HCT116 (cell line): ENCODE results near the gene NDUFS7. TPM values are rescaled to one million over a fixed set of nuclear protein-coding genes. Genes with fewer than 3 reads are reported as not detected.

ENCODE experiments used
- ATAC-seq: fragments of 200-7000 bp; cut with Tn5 transposase; 2 replicates; pipeline ENCODE4 v1.9.1; 2020; ENCODE audit warnings: mild to moderate bottlenecking, moderate library complexity
- BruUV-seq: library from RNA; stranded (reverse); fragments of 400-500 nt; replicated peaks from 2 replicates; lab custom pipeline; 2021; lab: Mats Ljungman, UMichigan
- CTCF ChIA-PET: fragments of 300-600 bp; sonication (Branson Sonifier 250); formaldehyde crosslinking; loops from one replicate; lab custom pipeline; 2021; ENCODE audit warnings: antibody characterized with exemption; lab: Charles Lee
- POLR2A ChIA-PET: fragments of 300-600, 350-600 bp; sonication (Branson Sonifier 250); formaldehyde crosslinking; loops from one replicate; lab custom pipeline; 2021; ENCODE audit warnings: antibody characterized with exemption; lab: Charles Lee
- RAD21 ChIA-PET, 2 experiments: fragments of 300-600 bp; sonication (Branson Sonifier 250); formaldehyde crosslinking; loops; one replicate each; lab custom pipeline; 2023; ENCODE audit warnings: low total read pairs in 2 of 2; ENCODE audit not compliant: uncharacterized antibody in 2 of 2, unreplicated experiment in 2 of 2, low non-redundant PET in 1 of 2; lab: Charles Lee
- DNase-seq: peaks from one replicate; pipeline ENCODE4 v3.0.0-alpha.2; 2010; ENCODE audit warnings: low read depth, low spot score
- H2AFZ ChIP-seq: fragments of 200-600 bp; shearing (Covaris generic), sonication (generic); 2 replicates; pipeline ENCODE4 v1.6.1; 2017; ENCODE audit warnings: low read depth, mixed run types, mixed read lengths, antibody characterized with exemption, low read length; ENCODE audit not compliant: poor library complexity, severe bottlenecking
- H3K27ac ChIP-seq: 2 replicates; pipeline ENCODE4 v1.5.1; 2012; ENCODE audit warnings: low read depth, low read length
- H3K27me3 ChIP-seq: fragments of 200-600 bp; sonication (generic); 2 replicates; pipeline ENCODE4 v1.6.1; 2016; ENCODE audit warnings: mixed run types, low read length, mixed read lengths; ENCODE audit not compliant: insufficient read depth
- H3K36me3 ChIP-seq, 2 experiments: fragments of 200-500 bp in 1 of 2; fragments of 200-600 bp in 1 of 2; sonication (Bioruptor generic) in 1 of 2; sonication (generic) in 1 of 2; 2 replicates each; pipeline versions ENCODE4 v1.5.1 to v1.6.1; 2014 to 2016; ENCODE audit warnings: low read length in 2 of 2, inconsistent platforms in 1 of 2, mixed read lengths in 1 of 2, mixed run types in 1 of 2; ENCODE audit not compliant: insufficient read depth in 2 of 2, control insufficient read depth in 1 of 2
- H3K4me1 ChIP-seq, 2 experiments: fragments of 200-600 bp in 1 of 2; sonication (generic) in 1 of 2; 2 replicates each; pipeline versions ENCODE4 v1.5.1 to v1.6.1; 2012 to 2017; ENCODE audit warnings: low read length in 2 of 2, inconsistent platforms in 1 of 2, mild to moderate bottlenecking in 1 of 2, mixed read lengths in 1 of 2, mixed run types in 1 of 2, moderate library complexity in 1 of 2; ENCODE audit not compliant: insufficient read depth in 2 of 2, control insufficient read depth in 1 of 2
- H3K4me2 ChIP-seq: fragments of 200-600 bp; sonication (generic); 2 replicates; pipeline ENCODE4 v1.6.1; 2017; ENCODE audit warnings: mixed run types, low read length, mixed read lengths
- H3K4me3 ChIP-seq, 2 experiments: fragments of 200-600 bp in 1 of 2; sonication (generic) in 1 of 2; replicated peaks in 1 of 2; 2 replicates each; pipeline ENCODE4 v1.5.1; 2011 to 2016; ENCODE audit warnings: low read length in 2 of 2, control low read depth in 1 of 2, low read depth in 1 of 2, mild to moderate bottlenecking in 1 of 2, mixed read lengths in 1 of 2, mixed run types in 1 of 2
- H3K79me2 ChIP-seq: fragments of 200-600 bp; sonication (generic); 2 replicates; pipeline ENCODE4 v1.6.1; 2017; ENCODE audit warnings: mild to moderate bottlenecking, mixed run types, low read length, moderate library complexity, mixed read lengths; ENCODE audit not compliant: insufficient read depth
- H3K9ac ChIP-seq: fragments of 200-600 bp; sonication (generic); 2 replicates; pipeline ENCODE4 v1.6.1; 2016; ENCODE audit warnings: low read length, mixed read lengths
- H3K9me2 ChIP-seq: fragments of 200-600 bp; sonication (generic), shearing (Covaris generic); 2 replicates; pipeline ENCODE4 v1.6.1; 2017; ENCODE audit warnings: mixed run types, mild to moderate bottlenecking, moderate library complexity; ENCODE audit not compliant: insufficient read depth
- H3K9me3 ChIP-seq, 2 experiments: fragments of 200-500 bp in 1 of 2; fragments of 200-600 bp in 1 of 2; sonication (Bioruptor generic) in 1 of 2; sonication (generic) in 1 of 2; 2 replicates each; pipeline ENCODE4 v1.6.1; 2014 to 2017; ENCODE audit warnings: low read length in 2 of 2, mixed read lengths in 2 of 2, inconsistent platforms in 1 of 2, low read depth in 1 of 2, mild to moderate bottlenecking in 1 of 2, mixed run types in 1 of 2, moderate library complexity in 1 of 2; ENCODE audit not compliant: control insufficient read depth in 1 of 2, insufficient read depth in 1 of 2
- H4K20me1 ChIP-seq: fragments of 200-600 bp; sonication (generic), shearing (Covaris generic); 2 replicates; pipeline ENCODE4 v1.6.1; 2017; ENCODE audit warnings: mixed run types, mild to moderate bottlenecking, moderate library complexity; ENCODE audit not compliant: insufficient read depth
- ATF3 ChIP-seq: IDR thresholded peaks from 2 replicates; pipeline ENCODE4 v1.6.1; 2012
- CEBPB ChIP-seq: IDR thresholded peaks from 2 replicates; pipeline ENCODE4 v1.6.1; 2012; ENCODE audit warnings: low read depth
- EZH2 ChIP-seq: fragments of 200-600 bp; sonication (generic); IDR thresholded peaks from 2 replicates; pipeline ENCODE4 v1.6.1; 2017; ENCODE audit warnings: antibody characterized with exemption, mixed run types
- EZH2phosphoT487 ChIP-seq: fragments of 200-600 bp; IDR thresholded peaks from 2 replicates; pipeline ENCODE4 v1.6.1; 2018; ENCODE audit warnings: antibody characterized with exemption, borderline replicate concordance
- JUND ChIP-seq: IDR thresholded peaks from 2 replicates; pipeline ENCODE4 v1.6.1; 2012
- POLR2AphosphoS5 ChIP-seq: IDR thresholded peaks from 2 replicates; pipeline ENCODE4 v1.6.1; 2011; ENCODE audit warnings: mild to moderate bottlenecking, low read depth, low read length, moderate library complexity
- RAD21 ChIP-seq: IDR thresholded peaks from 2 replicates; pipeline ENCODE4 v1.6.1; 2012; ENCODE audit warnings: low read depth, mild to moderate bottlenecking
- YY1 ChIP-seq: IDR thresholded peaks from 2 replicates; pipeline ENCODE4 v1.6.1; 2011; ENCODE audit warnings: low read length, low read depth, moderate library complexity, mild to moderate bottlenecking; ENCODE audit not compliant: insufficient replicate concordance; ENCODE audit errors: extremely low read depth
- ZNF274 ChIP-seq: fragments of 200-500 bp; sonication (Bioruptor generic); IDR thresholded peaks from 2 replicates; pipeline ENCODE4 v1.6.1; 2014; ENCODE audit warnings: mild to moderate bottlenecking, low read depth, low read length, inconsistent platforms
- intact Hi-C: fragments of 100-400 bp; cut with micrococcal nuclease; formaldehyde crosslinking; loops from 2 replicates; pipeline ENCODE4 v1.10.0; 2022
- total RNA-seq: library from RNA; stranded (reverse); gene quantifications from one replicate; pipeline ENCODE4 v1.2.1, GENCODE V29; 2021; ENCODE audit not compliant: unreplicated experiment

The NDUFS7 gene
- total RNA-seq, 1 experiment from 2014 or later: 114 TPM

GRCh38 chr19:1376415-1376805 lies 7.3 kb upstream of the NDUFS7 start:
- TF ChIP-seq EZH2 (no peak), EZH2phosphoT487 (no peak), CEBPB (no peak), ATF3 (no peak), ZNF274 (no peak), POLR2AphosphoS5 (no peak), JUND (no peak), YY1 (no peak)
- H3K4me1 ChIP-seq: no peaks in the 10 kb centered on the region

GRCh38 chr19:1377176-1377964 lies 6.3 kb upstream of the NDUFS7 start:
- CTCF ChIA-PET: no interaction called here
- Histone ChIP-seq H2AFZ (no peak overlapping the region), H3K27ac (no peak overlapping the region), H3K4me1 (no peaks in the 10 kb centered on the region), H3K4me3 (no peak overlapping the region), H4K20me1 (no peaks in the 10 kb centered on the region), H3K9me2 (no peaks in the 10 kb centered on the region)
- RAD21 ChIA-PET: no interaction called here
- intact Hi-C loops: no loop called here
- no TSS peak for BruUV-seq
- no peak for DNase-seq
- TF ChIP-seq JUND (no peak), ZNF274 (no peak), RAD21 (no peak)
- TF ChIP-seq, all 23 proteins: peak for 0
- POLR2A ChIA-PET: no interaction called here
- no peaks in the 10 kb centered on the region for H3K9me3 ChIP-seq
- H3K9ac ChIP-seq: no peak overlapping the region
- 0 out of 2 replicates have a peak, but pooled peaks have one; percentile 28 for ATAC-seq
- H3K36me3 ChIP-seq: peaks cover 8 to 18% of the 10 kb centered on the region in 2 experiments; a peak in 3 of 4 replicates
- no peaks in the 10 kb centered on the region for H3K79me2 ChIP-seq
- H3K27me3 ChIP-seq: no peaks in the 10 kb centered on the region
- H3K4me2 ChIP-seq: no peak overlapping the region

More at GRCh38 chr19:1376415-1376805, 7.3 kb upstream of the NDUFS7 start:
- H2AFZ ChIP-seq: no peak overlapping the region
- no peaks in the 10 kb centered on the region for H3K9me2 ChIP-seq
- H3K9me3 ChIP-seq: no peaks in the 10 kb centered on the region
- H3K36me3 ChIP-seq: peaks cover 11 to 21% of the 10 kb centered on the region in 2 experiments; a peak in 3 of 4 replicates
- ChIA-PET RAD21 (interaction anchor here in 1 of 2 experiments (0.7 kb wide), 1 partner anchor 381 kb away, joined by 6 read pairs; no protein-coding TSS in a partner anchor), CTCF (interaction anchor here (0.9 kb wide), 1 partner anchor 12 kb away, joined by 3 read pairs; no protein-coding TSS in a partner anchor), POLR2A (no interaction called here)
- ATAC-seq: no peak
- no peaks in the 10 kb centered on the region for H3K79me2 ChIP-seq
- no peak overlapping the region for H3K4me2 ChIP-seq
- no peaks in the 10 kb centered on the region for H4K20me1 ChIP-seq
- intact Hi-C loops: no loop called here
- no peaks in the 10 kb centered on the region for H3K27me3 ChIP-seq
- no peak overlapping the region for H3K9ac ChIP-seq
- no peak overlapping the region for H3K4me3 ChIP-seq
- no peak for DNase-seq
- BruUV-seq: no TSS peak
- H3K27ac ChIP-seq: no peak overlapping the region
